Measurements from ENCODE around the gene SLC44A4.
"Not testable (repeated sequence)": the region's sequence is repeated elsewhere in the genome, so short reads cannot be mapped to it uniquely, and the experiment has no call there.

SLC44A4 gene

GRCh38 chr6:31827286-31828079 lies 51.3 kb downstream of the SLC44A4 start, which contains the start of gene HSPA1B:
Gene HSPA1B (plus strand): TSS chr6:31827738. CDS start chr6:31827951, 213 bp downstream.
- peak; percentile 86 for DNase-seq (ENCODE audit: low read depth)

- no peak for DNase-seq (ENCODE audit: low read depth)
Observed at GRCh38 chr6:31826793-31827285, 52.0 kb downstream of the SLC44A4 start.

- DNase-seq (ENCODE audit: low read depth): no peak
Observed at GRCh38 chr6:31825553-31825952, 53.2 kb downstream of the SLC44A4 start.

- not testable (repeated sequence) for DNase-seq (ENCODE audit: low read depth)
Observed at GRCh38 chr6:31823592-31824196, 55.1 kb downstream of the SLC44A4 start.

GRCh38 chr6:31822036-31822821 lies 56.6 kb downstream of the SLC44A4 start:
- peak; percentile 62 for DNase-seq (ENCODE audit: low read depth)

GRCh38 chr6:31821301-31822035 lies 57.3 kb downstream of the SLC44A4 start:
- no peak for DNase-seq (ENCODE audit: low read depth)

- DNase-seq (ENCODE audit: low read depth): not testable (repeated sequence)
Observed at GRCh38 chr6:31820399-31820798, 58.4 kb downstream of the SLC44A4 start.

- no peak for DNase-seq (ENCODE audit: low read depth)
Observed at GRCh38 chr6:31819871-31820299, 58.9 kb downstream of the SLC44A4 start.

- not testable (repeated sequence) for DNase-seq (ENCODE audit: low read depth)
Observed at GRCh38 chr6:31817929-31818511, 60.8 kb downstream of the SLC44A4 start.

GRCh38 chr6:31817133-31817928 lies 61.5 kb downstream of the SLC44A4 start:
- not testable (repeated sequence) for DNase-seq (ENCODE audit: low read depth)

GRCh38 chr6:31815025-31815838 lies 63.6 kb downstream of the SLC44A4 start, which contains the start of the genes HSPA1A and HSPA1L:
Gene HSPA1A (plus strand): TSS chr6:31815543. CDS start chr6:31815757, 214 bp downstream.
Gene HSPA1L (minus strand): TSS chr6:31815283. CDS start chr6:31811972, 3,311 bp downstream.
- peak; percentile 58 for DNase-seq (ENCODE audit: low read depth)

GRCh38 chr6:31814677-31815024 lies 64.1 kb downstream of the SLC44A4 start:
- peak; percentile 75 for DNase-seq (ENCODE audit: low read depth)

GRCh38 chr6:31813465-31813849 lies 65.3 kb downstream of the SLC44A4 start:
- no peak for DNase-seq (ENCODE audit: low read depth)

All from T-helper 22 cell (primary cell).